ENCODE data around the gene CRYBB1.

Gene CRYBB1

GRCh38 chr22:26635117-26635516, 17.3 kb upstream of the CRYBB1 start:
- no peak for DNase-seq (ENCODE audit: low read depth)
- no peak for TF ChIP-seq CTCF (conservative IDR thresholded peaks at IDR 0.05; ENCODE audit: control insufficient read depth, insufficient read depth, low read depth, low read length)
- no peak overlapping the region for H3K4me3 ChIP-seq (ENCODE audit: control insufficient read depth, low read depth, low read length)

GRCh38 chr22:26634189-26634588, 16.4 kb upstream of the CRYBB1 start:
- H3K4me3 ChIP-seq (ENCODE audit: control insufficient read depth, low read depth, low read length) = no peak overlapping the region
- TF ChIP-seq CTCF (conservative IDR thresholded peaks at IDR 0.05; ENCODE audit: control insufficient read depth, insufficient read depth, low read depth, low read length) = no peak
- DNase-seq (ENCODE audit: low read depth) = no peak

GRCh38 chr22:26632422-26633155, 14.8 kb upstream of the CRYBB1 start:
- DNase-seq (ENCODE audit: low read depth) = no peak

GRCh38 chr22:26631282-26631681, 13.5 kb upstream of the CRYBB1 start:
- no peak for DNase-seq (ENCODE audit: low read depth)
- no peak overlapping the region for H3K4me3 ChIP-seq (ENCODE audit: control insufficient read depth, low read depth, low read length)
- no peak for TF ChIP-seq CTCF (conservative IDR thresholded peaks at IDR 0.05; ENCODE audit: control insufficient read depth, insufficient read depth, low read depth, low read length)

More at GRCh38 chr22:26632422-26633155, 14.8 kb upstream of the CRYBB1 start:
- no peak overlapping the region for H3K4me3 ChIP-seq (ENCODE audit: control insufficient read depth, low read depth, low read length)
- TF ChIP-seq CTCF (conservative IDR thresholded peaks at IDR 0.05; ENCODE audit: control insufficient read depth, insufficient read depth, low read depth, low read length) = no peak

- DNase-seq (ENCODE audit: low read depth) = no peak
- no peak for TF ChIP-seq CTCF (conservative IDR thresholded peaks at IDR 0.05; ENCODE audit: control insufficient read depth, insufficient read depth, low read depth, low read length)
- H3K4me3 ChIP-seq (ENCODE audit: control insufficient read depth, low read depth, low read length) = no peak overlapping the region
Measured at GRCh38 chr22:26629988-26630761, 12.3 kb upstream of the CRYBB1 start.

GRCh38 chr22:26624803-26625202, 7.0 kb upstream of the CRYBB1 start:
- no peak for DNase-seq (ENCODE audit: low read depth)
- H3K4me3 ChIP-seq (ENCODE audit: control insufficient read depth, low read depth, low read length) = no peak overlapping the region
- TF ChIP-seq CTCF (conservative IDR thresholded peaks at IDR 0.05; ENCODE audit: control insufficient read depth, insufficient read depth, low read depth, low read length) = no peak
